ENCODE data around the gene GPR33.

GRCh38 chr14:31441273-31442111, 46.3 kb downstream of the GPR33 start:
- TF ChIP-seq EZH2 (IDR thresholded peaks at IDR 0.05; ENCODE audit: borderline replicate concordance) (no peak), EZH2phosphoT487 (IDR thresholded peaks at IDR 0.05; ENCODE audit: low read depth, severe bottlenecking, unreplicated experiment) (no peak)
- TF ChIP-seq, protein P1, sequence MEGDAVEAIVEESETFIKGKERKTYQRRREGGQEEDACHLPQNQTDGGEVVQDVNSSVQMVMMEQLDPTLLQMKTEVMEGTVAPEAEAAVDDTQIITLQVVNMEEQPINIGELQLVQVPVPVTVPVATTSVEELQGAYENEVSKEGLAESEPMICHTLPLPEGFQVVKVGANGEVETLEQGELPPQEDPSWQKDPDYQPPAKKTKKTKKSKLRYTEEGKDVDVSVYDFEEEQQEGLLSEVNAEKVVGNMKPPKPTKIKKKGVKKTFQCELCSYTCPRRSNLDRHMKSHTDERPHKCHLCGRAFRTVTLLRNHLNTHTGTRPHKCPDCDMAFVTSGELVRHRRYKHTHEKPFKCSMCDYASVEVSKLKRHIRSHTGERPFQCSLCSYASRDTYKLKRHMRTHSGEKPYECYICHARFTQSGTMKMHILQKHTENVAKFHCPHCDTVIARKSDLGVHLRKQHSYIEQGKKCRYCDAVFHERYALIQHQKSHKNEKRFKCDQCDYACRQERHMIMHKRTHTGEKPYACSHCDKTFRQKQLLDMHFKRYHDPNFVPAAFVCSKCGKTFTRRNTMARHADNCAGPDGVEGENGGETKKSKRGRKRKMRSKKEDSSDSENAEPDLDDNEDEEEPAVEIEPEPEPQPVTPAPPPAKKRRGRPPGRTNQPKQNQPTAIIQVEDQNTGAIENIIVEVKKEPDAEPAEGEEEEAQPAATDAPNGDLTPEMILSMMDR (IDR thresholded peaks at IDR 0.05; ENCODE audit: poor library complexity) = no peak
